Nephron progenitor cell (in vitro differentiated cells): Measurements from ENCODE around the gene INSM1.

ENCODE experiments used
- DNase-seq: peaks from one replicate; pipeline ENCODE4 v3.0.0; 2021
- H3K27ac Mint-ChIP-seq: 2 replicates; pipeline ENCODE4 v1.8.0; 2021; ENCODE audit warnings: mild to moderate bottlenecking, moderate library complexity, mixed read lengths
- H3K27me3 Mint-ChIP-seq: 2 replicates; pipeline ENCODE4 v1.8.0; 2021; ENCODE audit warnings: mild to moderate bottlenecking, low read depth, mixed read lengths; ENCODE audit not compliant: poor library complexity
- H3K36me3 Mint-ChIP-seq: 2 replicates; pipeline ENCODE4 v1.8.0; 2021; ENCODE audit warnings: low read depth, mixed read lengths
- H3K4me1 Mint-ChIP-seq: 2 replicates; pipeline ENCODE4 v1.8.0; 2021; ENCODE audit warnings: mixed read lengths
- H3K4me3 Mint-ChIP-seq: 2 replicates; pipeline ENCODE4 v1.8.0; 2021; ENCODE audit warnings: mild to moderate bottlenecking, moderate library complexity, mixed read lengths
- H3K9me3 Mint-ChIP-seq: 2 replicates; pipeline ENCODE4 v1.8.0; 2021; ENCODE audit warnings: mild to moderate bottlenecking, moderate library complexity, mixed read lengths
- CTCF ChIP-seq: fragments of 200-600 bp; sonication (generic); IDR thresholded peaks from 2 replicates; pipeline ENCODE4 v1.5.0; 2021; ENCODE audit warnings: antibody characterized with exemption

INSM1 gene

GRCh38 chr20:20391766-20392165 is 23.9 kb downstream of the INSM1 start:
- no peak for DNase-seq
- TF ChIP-seq CTCF = no peak
- Mint-ChIP-seq H3K9me3 (no peaks in the 10 kb centered on the region), H3K27me3 (peaks cover 3% of the 10 kb centered on the region), H3K27ac (no peak overlapping the region), H3K36me3 (peaks cover 31% of the 10 kb centered on the region), H3K4me3 (no peak overlapping the region), H3K4me1 (peaks cover 28% of the 10 kb centered on the region)

GRCh38 chr20:20393207-20394120 is 25.6 kb downstream of the INSM1 start:
- Mint-ChIP-seq H3K27ac (peak overlapping the region; percentile 71), H3K27me3 (peaks cover 6% of the 10 kb centered on the region), H3K4me3 (no peak overlapping the region), H3K9me3 (no peaks in the 10 kb centered on the region), H3K4me1 (peaks cover 25% of the 10 kb centered on the region), H3K36me3 (peaks cover 31% of the 10 kb centered on the region)
- TF ChIP-seq CTCF = no peak
- no peak for DNase-seq

GRCh38 chr20:20395087-20395486 is 27.2 kb downstream of the INSM1 start:
- Mint-ChIP-seq H3K9me3 (no peaks in the 10 kb centered on the region), H3K4me3 (no peak overlapping the region), H3K4me1 (peaks cover 25% of the 10 kb centered on the region), H3K27me3 (peaks cover 6% of the 10 kb centered on the region), H3K36me3 (peaks cover 21% of the 10 kb centered on the region), H3K27ac (no peak overlapping the region)
- DNase-seq = no peak
- no peak for TF ChIP-seq CTCF

GRCh38 chr20:20395903-20396568 is 28.1 kb downstream of the INSM1 start:
- Mint-ChIP-seq H3K4me1 (peaks cover 25% of the 10 kb centered on the region), H3K27ac (no peak overlapping the region), H3K27me3 (peaks cover 6% of the 10 kb centered on the region), H3K9me3 (no peaks in the 10 kb centered on the region), H3K4me3 (no peak overlapping the region), H3K36me3 (peaks cover 21% of the 10 kb centered on the region)
- DNase-seq = peak; percentile 21
- TF ChIP-seq CTCF = no peak

- Mint-ChIP-seq H3K36me3 (peaks cover 15% of the 10 kb centered on the region), H3K27me3 (peaks cover 6% of the 10 kb centered on the region), H3K4me3 (no peak overlapping the region), H3K4me1 (peaks cover 22% of the 10 kb centered on the region), H3K27ac (no peak overlapping the region), H3K9me3 (no peaks in the 10 kb centered on the region)
- TF ChIP-seq CTCF = no peak
- no peak for DNase-seq
These were observed 28.9 kb downstream of the INSM1 start for GRCh38 chr20:20396794-20397193.
